ENCODE data around the gene PPIB. TPM values are rescaled to one million over a fixed set of nuclear protein-coding genes. Genes with fewer than 3 reads are reported as not detected.

PPIB gene
- total RNA-seq, 1 experiment from 2014 or later = 410 TPM

- no peak overlapping the region for H3K27ac ChIP-seq (ENCODE audit: low read length)
- H3K9ac ChIP-seq (ENCODE audit: low read length) = no peak overlapping the region
- H3K4me2 ChIP-seq (ENCODE audit: low read length) = no peak overlapping the region
- no peaks in the 10 kb centered on the region for H3K9me2 ChIP-seq (replicated peaks; ENCODE audit: low read length)
- DNase-seq (no peak), ATAC-seq (no peak)
- H3K79me2 ChIP-seq (ENCODE audit: low read length) = no peaks in the 10 kb centered on the region
- no peaks in the 10 kb centered on the region for H4K20me1 ChIP-seq (ENCODE audit: low read length)
- POLR2A ChIA-PET (ENCODE audit: unreplicated experiment) = no interaction called here
- intact Hi-C loops (cut with micrococcal nuclease) = no loop called here
- H3K27me3 ChIP-seq (ENCODE audit: low read length) = no peaks in the 10 kb centered on the region
- peaks cover 28% of the 10 kb centered on the region for H3K36me3 ChIP-seq (ENCODE audit: low read depth, low read length)
- H3K4me1 ChIP-seq (ENCODE audit: insufficient read depth, low read length) = no peaks in the 10 kb centered on the region
- H3F3A ChIP-seq (ENCODE audit: low read length, unreplicated experiment) = no peaks in the 10 kb centered on the region
- CTCF ChIA-PET = no interaction called here
- H3K4me3 ChIP-seq (ENCODE audit: low read length) = no peak overlapping the region
- TF ChIP-seq EZH2phosphoT487 (IDR thresholded peaks at IDR 0.05; ENCODE audit: borderline replicate concordance, low read length) (no peak), CTCF (conservative IDR thresholded peaks at IDR 0.05; ENCODE audit: low read depth, low read length) (no peak), EZH2 (IDR thresholded peaks at IDR 0.05; ENCODE audit: low read length, unreplicated experiment) (no peak)
- no peak overlapping the region for H2AFZ ChIP-seq (ENCODE audit: low read length)
- no peaks in the 10 kb centered on the region for H3K9me3 ChIP-seq (ENCODE audit: low read length)
- BruUV-seq (replicated peaks) = no TSS peak
These were observed 44.9 kb downstream of the PPIB start for GRCh38 chr15:64117759-64118487.

DNA sequence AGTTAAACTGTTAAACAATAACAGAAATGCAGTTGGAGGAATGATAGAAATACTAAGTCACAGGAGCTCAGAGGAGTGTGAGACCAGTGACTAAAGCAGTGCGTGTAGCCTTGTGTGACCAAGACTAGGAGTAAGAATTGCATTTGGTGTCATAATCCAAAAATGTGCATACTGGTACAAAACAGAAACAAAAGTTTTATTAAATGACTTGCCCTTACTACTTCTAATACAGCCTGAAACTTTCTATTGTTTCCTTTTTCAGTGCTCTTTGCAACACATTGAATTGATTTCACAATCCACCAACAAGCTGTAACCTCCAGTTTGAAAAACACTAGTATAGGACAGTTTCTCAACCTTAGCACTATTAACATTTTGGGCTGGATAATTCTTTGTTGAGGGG, 49.9 kb downstream of the PPIB start:
- no peak overlapping the region for H3K4me3 ChIP-seq (ENCODE audit: low read length)
- H3K4me2 ChIP-seq (ENCODE audit: low read length) = no peak overlapping the region
- peaks cover 17% of the 10 kb centered on the region; the same call in 1 of the 2 replicates for H3K79me2 ChIP-seq (ENCODE audit: low read length)
- CTCF ChIA-PET = no interaction called here
- no peaks in the 10 kb centered on the region for H3F3A ChIP-seq (ENCODE audit: low read length, unreplicated experiment)
- H3K9ac ChIP-seq (ENCODE audit: low read length) = no peak overlapping the region
- intact Hi-C loops (cut with micrococcal nuclease) = no loop called here
- POLR2A ChIA-PET (ENCODE audit: unreplicated experiment) = no interaction called here
- no peaks in the 10 kb centered on the region for H3K27me3 ChIP-seq (ENCODE audit: low read length)
- TF ChIP-seq EZH2 (IDR thresholded peaks at IDR 0.05; ENCODE audit: low read length, unreplicated experiment) (no peak), CTCF (conservative IDR thresholded peaks at IDR 0.05; ENCODE audit: low read depth, low read length) (no peak), EZH2phosphoT487 (IDR thresholded peaks at IDR 0.05; ENCODE audit: borderline replicate concordance, low read length) (no peak)
- DNase-seq (no peak), ATAC-seq (no peak)
- H3K4me1 ChIP-seq (ENCODE audit: insufficient read depth, low read length) = no peaks in the 10 kb centered on the region
- H4K20me1 ChIP-seq (ENCODE audit: low read length) = no peaks in the 10 kb centered on the region
- peaks cover 23% of the 10 kb centered on the region for H3K36me3 ChIP-seq (ENCODE audit: low read depth, low read length)
- no peaks in the 10 kb centered on the region for H3K9me2 ChIP-seq (replicated peaks; ENCODE audit: low read length)
- H3K27ac ChIP-seq (ENCODE audit: low read length) = no peak overlapping the region
- no TSS peak for BruUV-seq (replicated peaks)
- H3K9me3 ChIP-seq (ENCODE audit: low read length) = no peaks in the 10 kb centered on the region
- H2AFZ ChIP-seq (ENCODE audit: low read length) = no peak overlapping the region

GRCh38 chr15:64112073-64112772, 50.6 kb downstream of the PPIB start:
- Histone ChIP-seq H4K20me1 (ENCODE audit: low read length) (no peaks in the 10 kb centered on the region), H3K36me3 (ENCODE audit: low read depth, low read length) (peaks cover 23% of the 10 kb centered on the region)
- DNase-seq = no peak

More at GRCh38 chr15:64112073-64112772, 50.6 kb downstream of the PPIB start:
- no peak overlapping the region for H3K9ac ChIP-seq (ENCODE audit: low read length)
- no TSS peak for BruUV-seq (replicated peaks)
- H3K27ac ChIP-seq (ENCODE audit: low read length) = no peak overlapping the region
- no peaks in the 10 kb centered on the region for H3K27me3 ChIP-seq (ENCODE audit: low read length)
- H3K4me3 ChIP-seq (ENCODE audit: low read length) = no peak overlapping the region
- TF ChIP-seq EZH2 (IDR thresholded peaks at IDR 0.05; ENCODE audit: low read length, unreplicated experiment) = no peak
- TF ChIP-seq CTCF (conservative IDR thresholded peaks at IDR 0.05; ENCODE audit: low read depth, low read length) = no peak
- TF ChIP-seq EZH2phosphoT487 (IDR thresholded peaks at IDR 0.05; ENCODE audit: borderline replicate concordance, low read length) = no peak
- no peak overlapping the region for H2AFZ ChIP-seq (ENCODE audit: low read length)
- intact Hi-C loops (cut with micrococcal nuclease) = no loop called here
- CTCF ChIA-PET = no interaction called here
- H3K9me2 ChIP-seq (replicated peaks; ENCODE audit: low read length) = no peaks in the 10 kb centered on the region
- ATAC-seq = no peak
- peaks cover 23% of the 10 kb centered on the region for H3K79me2 ChIP-seq (ENCODE audit: low read length)
- POLR2A ChIA-PET (ENCODE audit: unreplicated experiment) = no interaction called here
- no peak overlapping the region for H3K4me2 ChIP-seq (ENCODE audit: low read length)
- H3K4me1 ChIP-seq (ENCODE audit: insufficient read depth, low read length) = no peaks in the 10 kb centered on the region
- H3K9me3 ChIP-seq (ENCODE audit: low read length) = no peaks in the 10 kb centered on the region
- H3F3A ChIP-seq (ENCODE audit: low read length, unreplicated experiment) = no peaks in the 10 kb centered on the region

Data from PC-3 (cell line).